NB4 (cell line): ENCODE data around the gene PDE11A.
A peak's percentile ranks its signal among the peaks of the same experiment; 100 is the strongest.

Experiments
- CTCF ChIP-seq: IDR thresholded peaks from one replicate; pipeline ENCODE4 v1.5.1; 2012; ENCODE audit warnings: low read depth, low read length
- MAX ChIP-seq: IDR thresholded peaks from 2 replicates; pipeline ENCODE4 v1.6.1; 2011; ENCODE audit warnings: low read depth, low read length
- MYC ChIP-seq: IDR thresholded peaks from 2 replicates; pipeline ENCODE4 v1.6.1; 2011; ENCODE audit warnings: low read depth, low read length
- POLR2A ChIP-seq: IDR thresholded peaks from 2 replicates; pipeline ENCODE4 v1.6.1; 2011; ENCODE audit warnings: mild to moderate bottlenecking; ENCODE audit not compliant: insufficient read length; ENCODE audit errors: extremely low read depth

- peak; percentile 72 for TF ChIP-seq POLR2A
- TF ChIP-seq CTCF: peak; percentile 92
- TF ChIP-seq MAX: peak; percentile 40; the same call in 1 of the 2 replicates
- no peak; the same call in 1 of the 2 replicates for TF ChIP-seq MYC
Measured at GRCh38 chr2:178112202-178113152, 39.9 kb upstream of the PDE11A start, which contains the start of gene RBM45.
